ENCODE results near the gene E2F6.

- no peak for TF ChIP-seq CTCF (conservative IDR thresholded peaks at IDR 0.05; ENCODE audit: low read length)
- no peak for TF ChIP-seq EZH2phosphoT487 (IDR thresholded peaks at IDR 0.05; ENCODE audit: borderline replicate concordance)
Measured at GRCh38 chr2:11450791-11451190, 15.2 kb downstream of the E2F6 start.

Data from Loucy (cell line).